Measurements from ENCODE around the gene ARID2.

ARID2 gene

GRCh38 chr12:45773747-45774146 lies 44.2 kb downstream of the ARID2 start:
- no peak for DNase-seq

GRCh38 chr12:45774508-45775162 lies 45.1 kb downstream of the ARID2 start:
- DNase-seq, result no peak

GRCh38 chr12:45775465-45775864 lies 46.0 kb downstream of the ARID2 start:
- DNase-seq, result no peak

- no peak for DNase-seq
Measured at GRCh38 chr12:45775964-45776363, 46.5 kb downstream of the ARID2 start.

- no peak for DNase-seq
Measured at GRCh38 chr12:45779936-45780335, 50.4 kb downstream of the ARID2 start.

GRCh38 chr12:45781080-45781479 lies 51.6 kb downstream of the ARID2 start:
- DNase-seq, result no peak

GRCh38 chr12:45785315-45785714 lies 55.8 kb downstream of the ARID2 start:
- no peak for DNase-seq

GRCh38 chr12:45789025-45789424 lies 59.5 kb downstream of the ARID2 start:
- DNase-seq, result no peak

GRCh38 chr12:45794422-45794821 lies 64.9 kb downstream of the ARID2 start:
- no peak for DNase-seq

- no peak for DNase-seq
Measured at GRCh38 chr12:45801625-45802024, 72.1 kb downstream of the ARID2 start.

- no peak for DNase-seq
Measured at GRCh38 chr12:45803111-45803510, 73.6 kb downstream of the ARID2 start.

GRCh38 chr12:45816652-45817051 lies 87.1 kb downstream of the ARID2 start:
- DNase-seq, result no peak

GRCh38 chr12:45827974-45828373 lies 98.5 kb downstream of the ARID2 start:
- no peak for DNase-seq

- no peak for DNase-seq
Measured at GRCh38 chr12:45828402-45828801, 98.9 kb downstream of the ARID2 start.

GRCh38 chr12:45831590-45831989 lies 102.1 kb downstream of the ARID2 start:
- no peak for DNase-seq

- DNase-seq, result no peak
Measured at GRCh38 chr12:45833401-45833800, 103.9 kb downstream of the ARID2 start.

GRCh38 chr12:45834809-45835208 lies 105.3 kb downstream of the ARID2 start:
- DNase-seq, result no peak

- no peak for DNase-seq
Measured at GRCh38 chr12:45839917-45840316, 110.4 kb downstream of the ARID2 start.

GRCh38 chr12:45849289-45849688 lies 119.8 kb downstream of the ARID2 start:
- DNase-seq, result no peak

GRCh38 chr12:45850302-45850701 lies 120.8 kb downstream of the ARID2 start:
- DNase-seq, result no peak

GRCh38 chr12:45852508-45852907 lies 123.0 kb downstream of the ARID2 start:
- DNase-seq, result no peak

- no peak for DNase-seq
Measured at GRCh38 chr12:45853550-45853949, 124.0 kb downstream of the ARID2 start.

- DNase-seq, result no peak
Measured at GRCh38 chr12:45863332-45863731, 133.8 kb downstream of the ARID2 start.

- DNase-seq, result no peak
Measured at GRCh38 chr12:45866299-45866698, 136.8 kb downstream of the ARID2 start.

- no peak for DNase-seq
Measured at GRCh38 chr12:45872446-45872845, 142.9 kb downstream of the ARID2 start.

GRCh38 chr12:45877069-45877468 lies 147.6 kb downstream of the ARID2 start:
- no peak for DNase-seq

Data from NCI-H1436 (cell line).